Loucy (cell line): ENCODE results near the gene PCCA.

ENCODE experiments used
- H2AFZ ChIP-seq: fragments of 200-600 bp; sonication (generic); 2 replicates; pipeline ENCODE4 v1.6.0; 2016; ENCODE audit warnings: antibody characterized with exemption, mild to moderate bottlenecking, low read length, moderate library complexity
- H3F3A ChIP-seq: fragments of 200-600 bp; 2 replicates; pipeline ENCODE4 v1.6.0; 2016; ENCODE audit warnings: antibody characterized with exemption, low read depth, mild to moderate bottlenecking
- H3K27me3 ChIP-seq: fragments of 200-600 bp; sonication (generic); 2 replicates; pipeline ENCODE4 v1.6.1; 2014; ENCODE audit warnings: low read length, mild to moderate bottlenecking; ENCODE audit not compliant: insufficient read depth, poor library complexity, severe bottlenecking
- H3K36me3 ChIP-seq: fragments of 200-600 bp; sonication (generic); 2 replicates; pipeline ENCODE4 v1.6.1; 2016; ENCODE audit warnings: low read length; ENCODE audit not compliant: insufficient read depth
- H3K4me1 ChIP-seq: fragments of 200-600 bp; sonication (generic); 2 replicates; pipeline ENCODE4 v1.5.1; 2014; ENCODE audit warnings: low read length, mild to moderate bottlenecking; ENCODE audit not compliant: insufficient read depth, poor library complexity, severe bottlenecking
- H3K4me2 ChIP-seq: fragments of 200-600 bp; sonication (generic); 2 replicates; pipeline ENCODE4 v1.6.0; 2014; ENCODE audit warnings: antibody characterized with exemption, low read length, low read depth, mild to moderate bottlenecking; ENCODE audit not compliant: poor library complexity, severe bottlenecking
- H3K4me3 ChIP-seq: fragments of 200-600 bp; sonication (generic); 2 replicates; pipeline ENCODE4 v1.5.1; 2014; ENCODE audit warnings: low read length, mild to moderate bottlenecking, mixed read lengths; ENCODE audit not compliant: poor library complexity, severe bottlenecking
- H3K79me2 ChIP-seq: fragments of 200-600 bp; sonication (generic); 2 replicates; pipeline ENCODE4 v1.6.1; 2014; ENCODE audit warnings: low read length; ENCODE audit not compliant: insufficient read depth
- H3K9ac ChIP-seq: fragments of 200-600 bp; sonication (generic); 2 replicates; pipeline ENCODE4 v1.6.0; 2014; ENCODE audit warnings: mild to moderate bottlenecking, low read depth, low read length, moderate library complexity; ENCODE audit not compliant: poor library complexity, severe bottlenecking
- H3K9me2 ChIP-seq: fragments of 200-600 bp; sonication (generic); replicated peaks from 2 replicates; pipeline ENCODE4 v1.6.1; 2016; ENCODE audit warnings: low read depth, low read length, mixed read lengths
- H3K9me3 ChIP-seq: fragments of 200-600 bp; sonication (generic); 2 replicates; pipeline ENCODE4 v1.6.1; 2014; ENCODE audit warnings: mild to moderate bottlenecking, antibody characterized with exemption, low read length, low read depth; ENCODE audit not compliant: insufficient read depth
- H4K20me1 ChIP-seq: fragments of 200-600 bp; sonication (generic); 2 replicates; pipeline ENCODE4 v1.6.0; 2014; ENCODE audit warnings: antibody characterized with exemption, low read length, mild to moderate bottlenecking; ENCODE audit not compliant: insufficient read depth, poor library complexity, severe bottlenecking
- EZH2phosphoT487 ChIP-seq: fragments of 200-600 bp; IDR thresholded peaks from 2 replicates; pipeline ENCODE4 v1.6.1; 2018; ENCODE audit warnings: antibody characterized with exemption, mild to moderate bottlenecking, moderate library complexity, borderline replicate concordance
- TF ChIP-seq, protein P1 (sequence below): fragments of 200-600 bp; sonication (generic); conservative IDR thresholded peaks from 2 replicates; pipeline ENCODE4 v1.5.1; 2014; ENCODE audit warnings: mild to moderate bottlenecking, antibody characterized with exemption, low read length

The PCCA gene

GRCh38 chr13:100245104-100245503, 156.2 kb downstream of the PCCA start:
- Histone ChIP-seq H3K4me2 (no peak overlapping the region), H4K20me1 (no peaks in the 10 kb centered on the region), H3K9me2 (no peaks in the 10 kb centered on the region), H3K79me2 (no peaks in the 10 kb centered on the region), H3K9me3 (peaks cover 8% of the 10 kb centered on the region; the same call in 1 of the 2 replicates), H3K9ac (no peak overlapping the region), H3K36me3 (no peaks in the 10 kb centered on the region), H3K4me1 (no peaks in the 10 kb centered on the region), H3K27me3 (no peaks in the 10 kb centered on the region), H3K4me3 (no peak overlapping the region), H3F3A (no peaks in the 10 kb centered on the region), H2AFZ (no peak overlapping the region)
- TF ChIP-seq, protein P1, sequence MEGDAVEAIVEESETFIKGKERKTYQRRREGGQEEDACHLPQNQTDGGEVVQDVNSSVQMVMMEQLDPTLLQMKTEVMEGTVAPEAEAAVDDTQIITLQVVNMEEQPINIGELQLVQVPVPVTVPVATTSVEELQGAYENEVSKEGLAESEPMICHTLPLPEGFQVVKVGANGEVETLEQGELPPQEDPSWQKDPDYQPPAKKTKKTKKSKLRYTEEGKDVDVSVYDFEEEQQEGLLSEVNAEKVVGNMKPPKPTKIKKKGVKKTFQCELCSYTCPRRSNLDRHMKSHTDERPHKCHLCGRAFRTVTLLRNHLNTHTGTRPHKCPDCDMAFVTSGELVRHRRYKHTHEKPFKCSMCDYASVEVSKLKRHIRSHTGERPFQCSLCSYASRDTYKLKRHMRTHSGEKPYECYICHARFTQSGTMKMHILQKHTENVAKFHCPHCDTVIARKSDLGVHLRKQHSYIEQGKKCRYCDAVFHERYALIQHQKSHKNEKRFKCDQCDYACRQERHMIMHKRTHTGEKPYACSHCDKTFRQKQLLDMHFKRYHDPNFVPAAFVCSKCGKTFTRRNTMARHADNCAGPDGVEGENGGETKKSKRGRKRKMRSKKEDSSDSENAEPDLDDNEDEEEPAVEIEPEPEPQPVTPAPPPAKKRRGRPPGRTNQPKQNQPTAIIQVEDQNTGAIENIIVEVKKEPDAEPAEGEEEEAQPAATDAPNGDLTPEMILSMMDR = no peak
- no peak for TF ChIP-seq EZH2phosphoT487

DNA sequence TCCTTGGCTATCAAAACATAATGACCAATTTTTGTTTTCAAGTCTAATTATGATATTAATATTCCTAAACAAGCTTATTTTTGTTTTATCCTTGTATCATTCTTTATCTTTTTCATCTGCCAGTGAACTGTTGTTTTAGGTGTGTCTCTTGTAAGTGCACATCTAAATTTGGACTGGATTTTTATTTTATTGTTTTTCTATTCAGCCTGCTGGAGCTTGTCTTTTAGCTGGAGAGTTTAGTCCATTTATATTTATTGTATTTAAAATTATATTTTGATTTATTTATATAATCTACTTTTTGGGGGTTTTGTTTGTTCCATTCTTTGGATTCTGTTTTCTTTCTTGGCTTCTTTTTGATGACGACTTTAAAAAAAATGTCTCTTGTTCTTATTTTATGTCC, 159.0 kb downstream of the PCCA start:
- H3K36me3 ChIP-seq = no peaks in the 10 kb centered on the region
- no peak overlapping the region for H3K4me3 ChIP-seq
- no peak overlapping the region for H2AFZ ChIP-seq
- no peaks in the 10 kb centered on the region for H4K20me1 ChIP-seq
- no peak overlapping the region for H3K9ac ChIP-seq
- H3K27me3 ChIP-seq = no peaks in the 10 kb centered on the region
- no peak overlapping the region for H3K4me2 ChIP-seq
- H3K79me2 ChIP-seq = no peaks in the 10 kb centered on the region
- TF ChIP-seq, protein P1 = no peak
- no peaks in the 10 kb centered on the region for H3F3A ChIP-seq
- H3K9me2 ChIP-seq = no peaks in the 10 kb centered on the region
- H3K4me1 ChIP-seq = no peaks in the 10 kb centered on the region
- H3K9me3 ChIP-seq = peaks cover 8% of the 10 kb centered on the region; the same call in 1 of the 2 replicates

DNA sequence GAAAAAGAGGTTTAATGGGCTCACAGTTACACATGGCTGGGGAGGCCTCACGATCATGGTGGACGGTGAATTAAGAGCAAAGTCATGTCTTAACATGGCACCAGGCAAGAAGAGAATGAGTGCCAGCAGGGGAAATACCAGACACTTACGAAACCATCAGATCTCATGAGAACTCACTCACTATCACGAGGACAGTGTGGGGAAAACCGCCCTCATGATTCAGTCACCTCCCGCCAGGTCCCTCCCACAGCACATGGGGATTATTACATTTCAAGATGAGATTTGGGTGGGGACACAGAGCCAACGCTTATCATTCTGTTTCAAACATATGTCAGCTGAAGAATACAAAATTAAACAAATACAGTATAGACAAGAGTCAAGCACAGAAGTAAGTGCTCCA, 165.1 kb downstream of the PCCA start:
- H3K36me3 ChIP-seq = peaks cover 3% of the 10 kb centered on the region; the same call in 1 of the 2 replicates
- no peaks in the 10 kb centered on the region for H3K27me3 ChIP-seq
- no peaks in the 10 kb centered on the region for H3K79me2 ChIP-seq
- no peaks in the 10 kb centered on the region for H3K9me2 ChIP-seq
- H3K4me3 ChIP-seq = no peak overlapping the region
- TF ChIP-seq, protein P1 = no peak
- no peak for TF ChIP-seq EZH2phosphoT487
- H2AFZ ChIP-seq = no peak overlapping the region
- no peaks in the 10 kb centered on the region for H3K9me3 ChIP-seq
- no peaks in the 10 kb centered on the region for H4K20me1 ChIP-seq
- no peak overlapping the region for H3K9ac ChIP-seq
- H3K4me1 ChIP-seq = peaks cover 10% of the 10 kb centered on the region
- no peak overlapping the region for H3K4me2 ChIP-seq
- no peaks in the 10 kb centered on the region for H3F3A ChIP-seq
